NCI-H146 (cell line): Measurements from ENCODE around the gene SEC14L6.

ENCODE experiments used
- DNase-seq: peaks from one replicate; lab custom pipeline; 2025; lab: John Stamatoyannopoulos, UW

SEC14L6 gene

DNA sequence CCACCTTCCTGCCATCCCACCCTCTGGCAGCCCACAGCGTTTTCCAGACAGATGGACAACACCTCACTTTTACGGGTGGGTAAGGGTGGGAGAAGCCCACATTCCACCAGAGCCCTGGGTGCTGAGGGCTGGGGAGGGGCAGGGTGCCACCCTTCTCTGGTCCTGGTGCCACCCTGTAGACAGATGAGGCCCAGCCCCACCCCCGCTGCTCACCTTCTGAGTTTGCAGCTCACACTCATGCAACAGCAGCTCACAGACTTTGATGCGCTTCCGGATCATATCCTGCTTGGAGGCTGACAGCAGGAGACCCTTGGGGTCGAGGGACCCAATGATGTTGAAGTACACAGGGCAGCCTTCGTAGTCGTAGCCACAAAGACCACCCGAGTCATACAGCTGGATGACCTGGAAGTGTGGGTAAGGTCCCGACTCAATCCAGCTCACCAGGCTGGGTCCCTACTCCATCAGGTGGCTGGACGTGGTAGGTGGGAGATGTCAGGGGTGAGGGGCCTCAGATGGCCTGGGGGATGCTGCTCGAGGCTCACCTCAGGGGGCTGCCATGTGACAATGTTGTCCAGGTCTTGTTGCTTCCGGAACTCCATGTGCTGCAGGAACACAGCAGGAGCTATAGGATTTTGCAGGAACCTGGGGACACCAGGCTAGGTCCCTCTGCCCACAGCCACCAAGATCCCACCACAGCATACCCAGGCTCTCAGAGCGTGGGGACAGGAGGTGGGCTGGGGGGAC, 51.3 kb downstream of the SEC14L6 start:
- no peak for DNase-seq

DNA sequence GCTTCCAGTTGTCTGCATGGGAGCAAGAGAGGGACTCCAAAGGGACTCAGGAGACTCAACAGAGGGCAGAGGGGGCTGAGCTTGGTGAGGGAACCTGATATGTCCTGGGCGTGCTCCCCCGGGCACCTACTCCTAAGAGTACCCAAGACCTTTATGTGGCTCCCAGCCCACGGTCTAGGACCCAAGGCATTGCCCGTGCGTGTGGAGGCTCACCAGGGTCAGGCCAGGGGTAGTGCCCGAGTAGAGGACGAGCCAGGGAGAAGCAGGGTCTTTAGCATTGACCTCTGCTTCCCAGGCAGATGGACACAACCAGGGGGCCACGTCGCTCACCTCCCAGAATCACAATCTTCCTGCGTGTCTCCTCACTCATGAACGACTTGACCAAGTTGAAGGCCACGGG, 54.4 kb downstream of the SEC14L6 start:
- DNase-seq: no peak

DNA sequence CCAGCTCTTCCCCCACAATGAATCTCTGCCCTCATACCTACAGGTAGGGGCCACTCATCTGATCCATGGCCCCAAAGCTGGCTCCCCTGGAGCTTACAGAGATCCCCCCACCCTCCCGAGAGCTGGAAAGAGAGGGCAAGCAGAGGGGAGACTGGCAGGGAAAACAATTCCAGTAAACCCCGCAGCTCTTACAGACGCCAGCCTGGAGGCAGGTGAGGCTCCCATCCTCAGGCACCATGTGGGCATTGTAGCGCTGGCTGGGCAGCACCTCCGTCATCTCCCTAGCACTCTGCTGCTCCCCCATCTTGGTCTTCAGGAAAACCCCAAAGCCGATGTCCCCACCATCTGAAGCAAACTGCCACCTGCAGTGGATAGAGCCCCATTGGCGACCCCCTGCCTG, 55.2 kb downstream of the SEC14L6 start:
- DNase-seq: no peak

DNA sequence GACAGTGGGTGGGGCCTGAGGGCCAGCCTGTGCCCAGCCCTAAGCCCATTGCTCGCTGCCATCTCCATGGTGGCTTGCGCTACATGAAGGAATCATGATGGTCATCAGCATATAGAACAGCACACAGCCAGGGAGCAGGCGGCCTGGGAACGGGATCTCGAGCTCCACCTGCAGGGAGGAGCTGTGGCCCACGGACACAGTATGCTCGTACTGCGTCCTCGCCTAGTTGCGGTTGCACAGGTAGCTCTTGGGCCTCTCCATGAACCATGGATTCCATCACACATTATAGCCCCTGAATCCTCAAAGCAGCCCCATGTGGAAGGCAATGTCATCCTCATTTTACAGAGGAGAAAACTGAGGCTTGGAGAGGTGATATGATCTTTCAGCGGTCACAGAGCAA, 56.1 kb downstream of the SEC14L6 start:
- no peak for DNase-seq

DNA sequence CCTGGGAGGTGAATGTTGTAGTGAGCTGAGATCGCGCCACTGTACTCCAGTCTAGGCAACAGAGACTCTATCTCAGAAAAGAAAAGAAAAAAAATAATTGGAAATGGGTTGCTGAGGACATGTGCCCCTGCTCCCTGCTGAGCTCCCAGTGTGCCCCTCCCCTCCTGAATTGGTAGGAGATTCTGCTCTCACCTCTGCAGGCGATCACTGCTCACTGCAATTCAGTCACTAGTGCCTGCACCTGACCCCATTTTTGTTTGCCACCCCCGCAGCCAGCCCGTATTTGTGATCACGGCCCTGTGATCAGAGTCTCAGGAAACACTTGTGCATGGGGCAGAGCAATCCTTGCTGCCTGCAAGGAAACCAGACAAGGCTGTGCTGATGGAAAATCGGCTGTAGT, 58.4 kb downstream of the SEC14L6 start:
- DNase-seq: no peak

DNA sequence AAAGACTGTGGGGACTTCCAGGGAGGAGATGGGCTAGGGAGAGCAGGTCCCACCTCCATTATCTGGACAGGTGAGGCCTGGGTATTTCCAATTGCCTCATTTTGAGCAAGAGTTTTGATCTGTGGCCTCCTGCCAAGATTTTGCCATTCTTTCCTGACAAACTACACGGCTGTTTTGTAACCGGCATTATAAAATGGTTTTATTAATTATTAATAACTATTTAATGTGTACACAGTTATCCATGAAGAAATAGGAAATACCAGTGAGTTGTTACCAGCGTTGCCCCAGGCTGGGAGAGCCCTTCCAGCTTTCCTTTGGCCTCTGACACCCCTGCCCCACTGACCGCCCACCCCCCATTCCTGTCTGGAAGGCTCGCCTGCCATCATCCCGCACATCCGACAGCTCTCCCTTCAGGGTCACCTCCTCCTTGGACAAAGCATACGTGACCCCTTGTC, 59.9 kb downstream of the SEC14L6 start:
- no peak for DNase-seq

DNA sequence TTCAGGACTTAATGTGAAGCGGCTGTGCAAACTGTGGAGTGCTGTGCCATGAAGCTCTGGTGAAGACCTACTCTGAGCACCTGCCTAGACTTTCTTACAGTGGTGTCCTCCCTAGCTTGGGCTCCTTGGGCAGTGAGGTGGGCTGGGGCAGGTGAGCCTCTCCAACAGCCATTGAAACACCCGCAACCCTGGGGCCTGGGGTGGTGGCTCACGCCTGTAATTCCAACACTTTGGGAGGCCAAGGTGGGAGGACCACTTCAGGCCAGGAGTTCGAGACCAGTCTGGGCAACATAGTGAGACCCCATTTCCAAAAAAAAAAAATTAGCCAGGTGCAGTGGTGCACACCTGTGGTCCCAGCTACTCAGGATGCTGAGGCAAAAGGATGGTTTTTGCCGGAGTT, 60.4 kb downstream of the SEC14L6 start:
- DNase-seq: no peak

DNA sequence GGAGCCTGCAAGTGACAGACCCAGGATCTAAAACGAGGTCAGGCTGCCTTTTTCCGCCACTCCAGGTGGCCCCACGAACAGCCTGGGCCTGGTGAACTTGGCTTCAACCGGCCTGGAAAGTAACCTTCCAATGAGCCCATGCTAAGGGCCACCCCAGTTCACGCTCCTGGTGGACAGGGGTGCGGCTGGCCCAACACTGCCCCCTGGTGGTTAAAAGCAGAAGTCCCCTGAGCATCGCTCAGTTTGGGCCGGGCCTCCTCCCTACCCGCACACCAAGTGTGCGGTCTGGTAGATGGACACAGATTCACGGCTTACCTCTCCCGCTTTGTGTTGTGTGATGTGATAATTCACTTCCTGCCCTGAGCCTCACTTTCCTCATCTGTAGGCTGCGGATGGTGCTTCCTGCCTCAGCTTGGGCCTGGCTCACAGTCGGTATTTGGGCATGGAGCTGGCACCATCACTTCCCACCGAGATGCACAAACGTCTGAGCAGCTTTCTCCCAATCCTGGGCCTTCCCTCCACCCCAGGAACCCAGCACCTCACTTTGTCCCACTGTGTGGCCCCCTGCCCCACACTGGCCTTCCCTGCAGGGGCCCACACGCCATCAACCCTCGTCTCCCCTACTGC, 61.1 kb downstream of the SEC14L6 start:
- DNase-seq: peak; percentile 25

DNA sequence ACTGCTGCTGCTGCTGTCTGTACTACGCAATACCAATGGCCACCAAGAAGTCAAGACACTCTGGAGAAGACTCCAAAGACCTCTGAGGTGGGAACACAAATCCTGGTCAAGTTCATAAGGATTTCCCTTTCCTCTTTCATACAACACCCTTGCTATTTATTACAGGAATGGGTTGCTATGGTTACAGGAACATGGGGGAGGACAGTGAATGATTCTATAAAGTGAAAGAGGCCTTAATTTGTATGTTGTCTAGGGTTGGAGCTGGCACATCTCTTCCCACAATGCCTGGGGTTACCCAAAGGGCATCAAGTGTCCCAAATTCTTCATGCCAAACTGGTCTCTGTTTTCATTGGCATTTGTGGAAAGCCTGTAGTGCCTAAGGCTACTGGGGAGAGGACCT, 63.4 kb downstream of the SEC14L6 start:
- no peak for DNase-seq

DNA sequence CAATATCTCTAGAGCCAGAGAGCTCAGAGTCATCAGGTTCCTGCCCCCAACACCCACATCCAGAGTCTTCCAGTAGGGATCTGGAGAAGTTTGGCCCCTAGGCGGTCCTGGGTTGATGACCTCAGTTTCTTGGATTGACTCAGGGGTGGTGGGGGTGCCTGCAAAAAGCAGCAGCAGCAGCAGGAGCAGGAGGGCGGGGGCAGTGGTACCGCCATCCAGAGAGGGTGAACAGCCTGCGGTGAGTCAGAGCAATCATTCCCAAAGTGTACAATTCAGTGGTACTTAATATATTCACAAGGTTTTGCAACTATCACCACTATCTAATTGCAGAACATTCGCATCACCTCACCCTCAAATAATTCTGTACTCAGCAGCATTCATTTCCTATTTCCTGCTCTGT, 64.8 kb downstream of the SEC14L6 start:
- no peak for DNase-seq

DNA sequence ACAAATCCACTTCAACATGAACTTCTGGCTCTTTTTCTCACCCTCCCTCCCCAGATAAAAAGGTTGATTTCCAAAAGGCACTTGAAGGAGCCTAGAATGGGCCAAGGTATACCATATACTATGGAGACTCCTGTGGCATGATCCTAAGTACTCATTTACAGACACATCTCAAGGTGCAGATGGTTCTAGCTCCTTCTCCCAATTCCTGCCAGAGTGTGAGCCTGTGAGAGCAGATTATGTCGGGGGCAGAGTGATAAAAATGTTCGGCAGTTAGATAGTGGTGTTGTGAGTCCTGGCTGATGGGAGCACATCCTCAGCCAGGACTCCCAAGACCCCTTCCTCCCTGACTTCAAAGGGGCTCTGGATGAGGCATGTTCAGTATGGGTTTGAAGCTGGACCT, 66.6 kb downstream of the SEC14L6 start:
- no peak for DNase-seq

DNA sequence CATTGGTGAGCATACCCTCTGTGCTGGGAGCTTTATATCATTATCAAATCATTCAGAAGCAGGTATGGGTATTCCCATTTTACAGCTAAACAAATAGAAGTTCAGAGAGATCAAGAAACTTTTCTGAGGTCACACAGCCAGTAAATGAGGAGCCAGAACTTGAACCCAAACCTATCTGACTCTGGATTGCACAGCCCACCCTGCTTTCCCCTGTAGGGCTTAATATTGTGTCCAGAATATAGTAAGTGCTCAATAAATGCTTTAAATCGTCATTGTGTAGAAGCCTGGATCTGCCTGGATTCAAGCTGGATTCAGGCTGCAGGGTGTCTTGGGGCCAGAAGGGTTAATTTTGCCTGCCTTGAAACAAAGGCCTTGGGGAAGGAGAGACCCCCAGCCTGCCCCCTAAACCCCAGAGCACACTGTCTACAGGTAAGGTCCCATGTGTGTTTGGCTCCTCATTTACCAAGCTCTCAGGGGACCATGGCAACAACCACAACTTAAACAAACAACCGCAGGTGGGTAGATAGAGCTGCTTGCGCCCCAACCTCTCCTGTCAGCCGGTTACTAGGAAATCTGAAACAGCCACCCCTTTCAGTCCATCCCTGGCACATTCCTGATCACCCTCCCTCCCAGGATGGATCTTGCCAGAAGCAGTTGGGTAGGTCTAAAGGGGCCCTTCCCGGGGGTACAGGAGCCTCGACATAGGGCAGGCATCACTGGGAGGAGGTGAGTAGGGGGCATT, 71.7 kb downstream of the SEC14L6 start:
- DNase-seq: peak; percentile 66

DNA sequence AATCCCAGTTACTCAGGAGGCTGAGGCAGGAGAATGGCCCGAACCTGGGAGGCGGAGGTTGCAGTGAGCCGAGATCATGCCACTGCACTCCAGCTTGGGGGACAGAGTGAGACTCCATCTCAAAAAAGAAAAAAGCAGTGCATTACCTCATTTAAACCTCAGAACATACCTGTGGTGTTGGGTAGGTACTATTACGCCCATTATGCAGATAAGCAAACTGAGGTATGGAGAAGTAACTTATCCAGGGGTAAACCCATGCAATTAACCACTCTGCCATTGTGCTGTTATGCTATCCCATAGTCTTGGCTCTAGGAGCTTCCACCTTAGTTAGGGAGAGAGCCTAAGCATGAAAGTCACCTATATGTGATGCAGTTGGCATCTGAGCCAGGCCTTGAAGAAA, 72.4 kb downstream of the SEC14L6 start:
- DNase-seq: no peak

DNA sequence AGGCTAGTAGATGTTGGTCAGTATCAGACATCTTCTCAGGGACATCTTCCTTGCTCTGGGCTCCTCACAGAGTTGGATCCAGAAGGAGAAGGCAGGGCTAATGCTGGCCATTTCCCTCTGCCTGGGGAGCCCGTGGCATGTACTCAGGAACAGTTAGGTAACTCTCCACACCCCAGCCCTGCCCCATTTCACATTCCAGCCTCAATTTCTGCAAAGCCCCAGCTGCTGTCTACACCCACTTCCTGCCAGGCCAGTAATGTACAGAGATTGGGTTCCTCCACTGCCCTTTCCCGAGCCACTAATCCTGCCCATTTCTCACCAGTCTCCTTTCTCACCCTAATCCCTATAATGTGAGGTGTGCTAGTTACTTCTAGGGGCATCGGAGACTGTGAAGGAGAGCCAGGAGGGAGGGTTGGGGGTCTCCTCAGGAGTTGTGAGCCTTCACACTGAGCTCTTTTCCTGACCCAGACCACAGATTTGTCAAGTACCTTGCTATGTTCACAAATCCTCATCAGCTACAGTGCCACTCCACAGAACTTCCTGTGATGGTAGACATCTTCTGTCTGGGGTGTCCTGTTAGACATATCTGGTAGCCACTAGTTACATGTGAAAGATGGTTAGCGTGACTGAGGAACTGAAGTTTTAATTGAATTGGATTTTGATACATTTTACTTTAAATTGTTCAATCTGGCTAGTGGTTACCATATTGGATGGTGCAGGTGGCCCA, 73.4 kb downstream of the SEC14L6 start:
- no peak for DNase-seq
